Measurements from ENCODE around the gene EYA2. TPM values are rescaled to one million over a fixed set of nuclear protein-coding genes. Genes with fewer than 3 reads are reported as not detected.

EYA2 gene
- total RNA-seq, 1 donor from 2014 or later = 8.1 TPM

DNA sequence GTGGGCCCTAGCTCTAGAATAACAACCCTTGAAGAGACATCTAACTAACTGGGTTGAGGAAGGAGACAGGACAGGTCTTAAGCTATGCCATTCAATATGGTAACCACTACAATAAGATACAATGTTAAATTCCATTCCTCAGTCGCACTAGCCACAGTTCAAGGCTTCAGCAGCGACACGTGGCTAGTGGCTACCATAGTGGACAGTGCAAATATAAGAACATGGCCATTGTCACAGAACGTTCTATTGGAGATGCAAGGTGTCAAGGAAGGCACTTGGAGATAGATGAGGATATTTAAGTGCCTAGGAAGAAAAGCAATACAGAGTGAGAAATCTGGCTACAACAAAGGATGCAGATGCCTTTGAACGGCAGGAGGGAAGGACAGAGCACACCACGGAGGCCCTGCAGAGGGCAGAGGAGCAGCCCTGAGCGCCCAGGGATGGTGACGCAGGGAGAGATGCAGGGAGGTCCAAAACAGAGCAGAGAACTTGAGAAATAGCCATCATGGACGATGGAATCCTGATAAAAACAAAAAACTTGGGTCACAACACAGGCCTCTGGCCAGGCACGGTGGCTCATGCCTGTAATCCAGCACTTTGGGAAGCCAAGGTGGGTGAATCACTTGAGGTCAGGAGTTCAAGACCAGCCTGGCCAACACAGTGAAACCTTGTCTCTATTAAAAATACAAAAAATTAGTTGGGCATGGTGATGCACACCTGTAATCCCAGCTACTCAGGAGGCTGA is 321.2 kb downstream of the EYA2 start:
- no peaks in the 10 kb centered on the region for H3K4me1 ChIP-seq
- intact Hi-C loops (cut with DNase I) = no loop called here
- no peak overlapping the region for H3K27ac ChIP-seq
- H3K27me3 ChIP-seq = no peaks in the 10 kb centered on the region
- TF ChIP-seq, protein P1, sequence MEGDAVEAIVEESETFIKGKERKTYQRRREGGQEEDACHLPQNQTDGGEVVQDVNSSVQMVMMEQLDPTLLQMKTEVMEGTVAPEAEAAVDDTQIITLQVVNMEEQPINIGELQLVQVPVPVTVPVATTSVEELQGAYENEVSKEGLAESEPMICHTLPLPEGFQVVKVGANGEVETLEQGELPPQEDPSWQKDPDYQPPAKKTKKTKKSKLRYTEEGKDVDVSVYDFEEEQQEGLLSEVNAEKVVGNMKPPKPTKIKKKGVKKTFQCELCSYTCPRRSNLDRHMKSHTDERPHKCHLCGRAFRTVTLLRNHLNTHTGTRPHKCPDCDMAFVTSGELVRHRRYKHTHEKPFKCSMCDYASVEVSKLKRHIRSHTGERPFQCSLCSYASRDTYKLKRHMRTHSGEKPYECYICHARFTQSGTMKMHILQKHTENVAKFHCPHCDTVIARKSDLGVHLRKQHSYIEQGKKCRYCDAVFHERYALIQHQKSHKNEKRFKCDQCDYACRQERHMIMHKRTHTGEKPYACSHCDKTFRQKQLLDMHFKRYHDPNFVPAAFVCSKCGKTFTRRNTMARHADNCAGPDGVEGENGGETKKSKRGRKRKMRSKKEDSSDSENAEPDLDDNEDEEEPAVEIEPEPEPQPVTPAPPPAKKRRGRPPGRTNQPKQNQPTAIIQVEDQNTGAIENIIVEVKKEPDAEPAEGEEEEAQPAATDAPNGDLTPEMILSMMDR (IDR thresholded peaks at IDR 0.05) = no peak
- TF ChIP-seq POLR2AphosphoS5 (IDR thresholded peaks at IDR 0.05; ENCODE audit: insufficient read depth in 1 of 2, low read depth in 1 of 2) (no peak), POLR2A (IDR thresholded peaks at IDR 0.05) (no peak)
- no peaks in the 10 kb centered on the region for H3K9me3 ChIP-seq
- peaks cover 4 to 70% of the 10 kb centered on the region in 2 donors for H3K36me3 ChIP-seq
- H3K4me3 ChIP-seq = no peak overlapping the region
- no peak for DNase-seq (ENCODE audit: extremely low spot score in 2 of 2)

DNA sequence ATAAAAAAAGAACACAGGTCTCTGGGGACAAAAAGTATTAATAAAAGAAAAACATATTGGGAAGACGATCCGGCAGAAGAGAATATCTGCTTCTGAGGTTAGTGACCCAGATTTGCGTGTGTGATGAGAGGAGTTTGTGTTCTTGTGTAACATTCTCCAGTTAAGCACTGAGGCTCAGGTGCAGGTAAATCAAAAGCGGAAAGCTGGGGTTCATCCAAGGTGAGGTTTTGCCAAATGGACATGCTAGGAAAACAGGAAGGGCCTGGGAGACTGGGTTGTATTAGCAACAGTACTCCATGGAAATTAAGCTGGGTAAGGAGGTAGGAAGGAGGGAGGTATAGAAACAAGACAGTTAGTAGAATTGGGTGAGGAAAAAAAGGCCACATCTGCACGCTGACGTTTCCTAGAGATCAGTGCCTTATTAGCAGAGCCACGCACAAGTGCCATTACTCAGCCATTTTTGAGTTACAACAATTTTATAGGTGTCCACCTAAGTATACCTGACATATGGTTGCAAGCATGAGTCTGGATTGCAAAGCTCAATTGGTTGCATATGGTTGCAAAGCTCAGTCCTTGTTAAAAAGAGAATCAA is 322.3 kb downstream of the EYA2 start:
- H3K9me3 ChIP-seq = no peaks in the 10 kb centered on the region
- H3K4me1 ChIP-seq = no peaks in the 10 kb centered on the region
- peaks cover 4 to 66% of the 10 kb centered on the region in 2 donors for H3K36me3 ChIP-seq
- H3K27ac ChIP-seq = no peak overlapping the region
- no peak for TF ChIP-seq POLR2AphosphoS5 (IDR thresholded peaks at IDR 0.05; ENCODE audit: insufficient read depth in 1 of 2, low read depth in 1 of 2)
- TF ChIP-seq, protein P1 (IDR thresholded peaks at IDR 0.05) = no peak
- no peak for TF ChIP-seq POLR2A (IDR thresholded peaks at IDR 0.05)
- no peak for DNase-seq (ENCODE audit: extremely low spot score in 2 of 2)
- H3K27me3 ChIP-seq = no peaks in the 10 kb centered on the region
- no peak overlapping the region for H3K4me3 ChIP-seq
- intact Hi-C loops (cut with DNase I) = no loop called here

DNA sequence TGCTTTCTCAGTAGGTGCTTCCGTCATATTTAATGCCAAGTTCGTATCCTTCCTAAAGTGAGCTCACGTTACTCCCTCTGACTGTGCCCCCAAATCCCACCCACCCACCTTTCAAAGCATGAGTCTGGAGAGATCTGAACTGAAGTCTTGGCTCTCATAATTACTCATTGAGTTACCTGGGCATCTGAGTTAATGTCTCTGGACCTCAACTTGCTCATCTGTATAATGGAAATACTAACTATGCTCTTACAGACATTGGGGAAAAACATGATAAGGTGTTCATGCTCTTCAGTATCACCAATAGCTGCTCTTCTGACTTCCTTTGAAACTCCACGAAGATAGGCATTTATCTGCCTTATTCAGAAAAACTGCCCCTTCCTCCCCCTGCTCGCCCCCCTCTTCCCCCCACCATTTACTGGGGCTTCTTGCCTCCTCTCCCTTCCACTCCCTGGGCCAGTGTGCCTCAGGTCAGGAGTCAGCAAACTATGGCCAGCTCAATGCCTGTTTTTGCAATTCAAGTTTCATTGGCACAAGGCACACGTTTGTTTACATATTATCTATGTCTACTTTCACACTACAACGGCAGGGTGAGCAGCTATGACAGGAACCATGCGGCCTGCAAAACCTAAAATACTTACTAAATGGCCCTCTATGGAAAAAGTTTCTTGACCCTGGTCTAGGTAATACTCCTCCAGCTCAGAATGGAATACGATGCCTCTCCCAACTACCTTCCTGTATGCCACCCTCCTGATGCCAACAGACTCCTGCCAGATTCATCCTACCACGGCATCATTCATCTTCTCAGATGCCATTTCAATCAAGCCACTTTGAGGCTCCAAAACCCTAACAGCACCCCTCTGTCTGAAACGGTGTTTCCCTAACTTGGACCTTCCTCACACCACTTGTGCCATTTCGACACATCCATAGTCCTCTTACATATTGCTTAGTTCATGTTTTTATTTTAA is 323.1 kb downstream of the EYA2 start:
- no peak overlapping the region for H3K4me3 ChIP-seq
- intact Hi-C loops (cut with DNase I) = no loop called here
- H3K27me3 ChIP-seq = no peaks in the 10 kb centered on the region
- TF ChIP-seq POLR2A (IDR thresholded peaks at IDR 0.05) = no peak
- TF ChIP-seq, protein P1 (IDR thresholded peaks at IDR 0.05) = no peak
- TF ChIP-seq POLR2AphosphoS5 (IDR thresholded peaks at IDR 0.05; ENCODE audit: insufficient read depth in 1 of 2, low read depth in 1 of 2) = no peak
- no peak overlapping the region for H3K27ac ChIP-seq
- DNase-seq (ENCODE audit: extremely low spot score in 2 of 2) = no peak
- peaks cover 4 to 61% of the 10 kb centered on the region in 2 donors for H3K36me3 ChIP-seq
- no peaks in the 10 kb centered on the region for H3K4me1 ChIP-seq
- H3K9me3 ChIP-seq = no peaks in the 10 kb centered on the region

DNA sequence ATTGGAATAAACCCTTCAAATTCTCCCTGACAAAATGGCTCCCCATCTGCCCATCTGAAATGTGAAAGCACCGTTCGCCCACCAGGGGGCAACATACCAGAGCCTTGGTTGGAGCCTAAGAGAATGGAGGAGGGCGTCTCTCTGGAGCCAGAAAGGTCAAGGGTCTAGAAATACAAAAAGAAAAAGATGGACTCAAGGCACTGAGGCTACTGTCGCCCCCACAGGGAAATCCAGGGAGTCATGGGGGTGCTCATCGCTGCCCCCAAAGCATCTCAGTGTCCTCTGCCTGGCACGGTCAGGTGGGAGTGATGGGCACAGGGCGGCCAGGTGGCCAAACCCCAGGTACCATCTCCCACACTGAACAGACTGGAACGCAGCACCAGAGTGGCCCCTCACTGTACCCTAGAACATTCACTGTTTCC is 325.5 kb downstream of the EYA2 start:
- no peaks in the 10 kb centered on the region for H3K27me3 ChIP-seq
- peaks cover 0 to 69% of the 10 kb centered on the region in 2 donors for H3K36me3 ChIP-seq

More for the DNA sequence above, 325.5 kb downstream of the EYA2 start:
- intact Hi-C loops (cut with DNase I) = no loop called here
- H3K4me1 ChIP-seq = no peaks in the 10 kb centered on the region
- DNase-seq (ENCODE audit: extremely low spot score in 2 of 2) = no peak
- TF ChIP-seq, protein P1 (IDR thresholded peaks at IDR 0.05) = no peak
- no peak for TF ChIP-seq POLR2A (IDR thresholded peaks at IDR 0.05)
- TF ChIP-seq POLR2AphosphoS5 (IDR thresholded peaks at IDR 0.05; ENCODE audit: insufficient read depth in 1 of 2, low read depth in 1 of 2) = no peak
- H3K4me3 ChIP-seq = no peak overlapping the region
- H3K27ac ChIP-seq = no peak overlapping the region
- H3K9me3 ChIP-seq = no peaks in the 10 kb centered on the region
